HEK293T (cell line): ENCODE results near the gene PIP5K1C.

Experiments used
- BHLHE40 ChIP-seq: fragments of 450-650 bp; IDR thresholded peaks from 2 replicates; pipeline ENCODE4 v1.6.1; 2016; ENCODE audit warnings: mild to moderate bottlenecking, moderate library complexity, borderline replicate concordance
- ELF4 ChIP-seq: fragments of 450-650 bp; IDR thresholded peaks from 2 replicates; pipeline ENCODE4 v1.6.1; 2017; ENCODE audit warnings: antibody characterized with exemption
- FOXA1 ChIP-seq: fragments of 450-650 bp; IDR thresholded peaks from 2 replicates; pipeline ENCODE4 v1.6.1; 2016; ENCODE audit warnings: mild to moderate bottlenecking
- SP1 ChIP-seq: fragments of 450-650 bp; IDR thresholded peaks from 2 replicates; pipeline ENCODE4 v1.6.1; 2017
- ZNF384 ChIP-seq: fragments of 450-650 bp; IDR thresholded peaks from 2 replicates; pipeline ENCODE4 v1.6.1; 2016
- TF ChIP-seq, protein P1 (sequence below): fragments of 450-650 bp; IDR thresholded peaks from 2 replicates; pipeline ENCODE4 v1.6.1; 2016

DNA sequence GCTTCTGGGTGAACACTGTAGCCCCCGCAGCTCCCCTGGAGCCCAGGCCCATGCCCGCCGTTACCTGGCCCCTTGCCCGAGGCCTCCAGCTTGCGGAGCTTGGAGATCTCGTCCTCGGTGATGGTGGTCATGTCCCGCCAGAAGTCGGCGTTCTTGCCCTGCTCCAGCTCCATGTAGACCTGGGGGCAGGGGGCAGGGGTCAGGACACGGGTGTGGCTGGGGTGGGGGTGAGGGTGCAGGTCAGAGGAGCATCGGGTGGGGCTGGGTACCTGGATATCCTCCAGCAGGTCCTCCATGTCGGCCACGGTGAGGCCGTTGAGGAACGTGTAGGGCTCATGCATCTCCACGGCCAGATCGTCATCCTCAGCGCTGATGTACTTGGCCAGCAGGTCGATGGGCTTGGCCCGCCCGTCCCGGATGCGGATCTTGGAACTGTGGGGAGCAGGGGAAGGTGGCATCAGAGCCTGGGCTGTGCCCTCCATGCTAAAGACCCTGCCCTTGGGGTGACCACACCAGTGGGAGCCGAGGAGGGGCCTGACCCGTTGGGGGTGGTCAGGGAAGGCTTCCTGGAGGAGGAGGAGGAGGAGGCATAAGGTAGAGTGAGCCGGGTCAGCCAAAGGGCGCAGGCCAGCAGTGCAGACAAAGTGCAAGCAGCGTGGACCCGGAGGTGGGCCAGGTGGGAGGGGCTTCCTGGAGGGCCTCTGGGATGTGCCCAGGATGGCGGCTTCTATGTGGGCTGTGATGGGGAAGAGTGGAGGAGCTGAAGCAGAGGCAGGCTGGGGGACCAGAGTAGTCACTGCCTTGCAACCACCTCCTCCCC is 81.2 kb downstream of the PIP5K1C start:
- TF ChIP-seq FOXA1 = no peak
- TF ChIP-seq, protein P1, sequence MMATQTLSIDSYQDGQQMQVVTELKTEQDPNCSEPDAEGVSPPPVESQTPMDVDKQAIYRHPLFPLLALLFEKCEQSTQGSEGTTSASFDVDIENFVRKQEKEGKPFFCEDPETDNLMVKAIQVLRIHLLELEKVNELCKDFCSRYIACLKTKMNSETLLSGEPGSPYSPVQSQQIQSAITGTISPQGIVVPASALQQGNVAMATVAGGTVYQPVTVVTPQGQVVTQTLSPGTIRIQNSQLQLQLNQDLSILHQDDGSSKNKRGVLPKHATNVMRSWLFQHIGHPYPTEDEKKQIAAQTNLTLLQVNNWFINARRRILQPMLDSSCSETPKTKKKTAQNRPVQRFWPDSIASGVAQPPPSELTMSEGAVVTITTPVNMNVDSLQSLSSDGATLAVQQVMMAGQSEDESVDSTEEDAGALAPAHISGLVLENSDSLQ = no peak
- TF ChIP-seq ELF4 = no peak
- no peak for TF ChIP-seq SP1
- no peak for TF ChIP-seq BHLHE40
- TF ChIP-seq ZNF384 = no peak
